HT1080 (cell line): ENCODE measurements around the gene ACAP2. TPM values are rescaled to one million over a fixed set of nuclear protein-coding genes. Genes with fewer than 3 reads are reported as not detected.
A peak's percentile ranks its signal among the peaks of the same experiment; 100 is the strongest.
"Not testable (repeated sequence)": the region's sequence is repeated elsewhere in the genome, so short reads cannot be mapped to it uniquely, and the experiment has no call there.

Source experiments
- DNase-seq: peaks from one replicate; pipeline ENCODE4 v3.0.0-alpha.2; 2015; ENCODE audit warnings: low read depth
- total RNA-seq: library from RNA; depleted of rRNA; stranded (reverse); fragments of >200 nt; shearing (Covaris generic); gene quantifications from 2 replicates; pipeline ENCODE4 v1.2.3, GENCODE V29; 2014

Gene ACAP2
- total RNA-seq, 1 experiment from 2014 or later, result 47.5 TPM

GRCh38 chr3:195296662-195297061, 146.2 kb downstream of the ACAP2 start:
- DNase-seq, result no peak

- DNase-seq, result no peak
Observed at GRCh38 chr3:195291121-195291520, 151.7 kb downstream of the ACAP2 start.

GRCh38 chr3:195290643-195291042, 152.2 kb downstream of the ACAP2 start:
- not testable (repeated sequence) for DNase-seq

- DNase-seq, result peak; percentile 45
Observed at GRCh38 chr3:195286115-195286872, 156.5 kb downstream of the ACAP2 start.

- no peak for DNase-seq
Observed at GRCh38 chr3:195285372-195285771, 157.4 kb downstream of the ACAP2 start.

GRCh38 chr3:195284842-195285241, 158.0 kb downstream of the ACAP2 start:
- DNase-seq, result no peak

- DNase-seq, result no peak
Observed at GRCh38 chr3:195282961-195283360, 159.9 kb downstream of the ACAP2 start.

GRCh38 chr3:195274259-195274966, 168.4 kb downstream of the ACAP2 start:
- no peak for DNase-seq

GRCh38 chr3:195271410-195272243, 171.2 kb downstream of the ACAP2 start:
- peak; percentile 94 for DNase-seq

GRCh38 chr3:195270817-195271409, 171.9 kb downstream of the ACAP2 start, which contains the start of gene XXYLT1:
TSS of gene XXYLT1 (minus strand) at chr3:195271159. CDS start at chr3:195271058, 101 bp downstream.
- DNase-seq, result peak; percentile 89

GRCh38 chr3:195270079-195270816, 172.6 kb downstream of the ACAP2 start:
- DNase-seq, result peak; percentile 72

GRCh38 chr3:195269375-195270078, 173.3 kb downstream of the ACAP2 start:
- no peak for DNase-seq

GRCh38 chr3:195268576-195269309, 174.1 kb downstream of the ACAP2 start:
- no peak for DNase-seq

- DNase-seq, result no peak
Observed at GRCh38 chr3:195267096-195267495, 175.7 kb downstream of the ACAP2 start.

- DNase-seq, result no peak
Observed at GRCh38 chr3:195266428-195266827, 176.4 kb downstream of the ACAP2 start.

GRCh38 chr3:195265363-195265976, 177.3 kb downstream of the ACAP2 start:
- DNase-seq, result no peak

GRCh38 chr3:195263925-195264600, 178.8 kb downstream of the ACAP2 start:
- no peak for DNase-seq
